ELR (cell line): ENCODE measurements around the gene RSPO3.
A peak's percentile ranks its signal among the peaks of the same experiment; 100 is the strongest.
"Not testable (repeated sequence)": the region's sequence is repeated elsewhere in the genome, so short reads cannot be mapped to it uniquely, and the experiment has no call there.

ENCODE experiments used
- DNase-seq: peaks from one replicate; pipeline ENCODE4 v3.0.0-alpha.2; 2015; ENCODE audit warnings: low read depth

The RSPO3 gene

GRCh38 chr6:127205036-127205435 lies 86.6 kb downstream of the RSPO3 start:
- DNase-seq, result no peak

- peak; percentile 27 for DNase-seq
Measured at GRCh38 chr6:127206531-127207095, 88.1 kb downstream of the RSPO3 start.

GRCh38 chr6:127207591-127208120 lies 89.2 kb downstream of the RSPO3 start:
- DNase-seq, result peak; percentile 56

GRCh38 chr6:127210725-127211124 lies 92.3 kb downstream of the RSPO3 start:
- no peak for DNase-seq

DNA sequence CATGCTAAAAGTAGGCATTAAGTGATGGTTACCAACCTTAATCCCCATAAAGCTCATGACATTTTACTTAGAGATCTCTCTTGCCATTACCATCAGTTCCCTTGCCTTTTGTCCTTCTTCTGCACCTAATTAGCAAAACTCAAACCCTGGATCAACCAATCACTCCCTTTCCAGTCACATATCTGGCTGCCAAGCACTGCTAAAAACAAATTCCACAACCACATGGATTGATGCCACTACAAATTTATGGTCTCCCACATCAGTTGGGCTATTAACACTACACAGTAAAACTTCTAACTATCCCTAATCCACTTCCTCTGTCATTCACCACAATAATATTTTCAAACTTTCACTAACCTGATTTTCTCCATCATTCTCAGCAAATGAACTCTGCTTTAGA lies 93.9 kb downstream of the RSPO3 start:
- DNase-seq, result no peak

DNA sequence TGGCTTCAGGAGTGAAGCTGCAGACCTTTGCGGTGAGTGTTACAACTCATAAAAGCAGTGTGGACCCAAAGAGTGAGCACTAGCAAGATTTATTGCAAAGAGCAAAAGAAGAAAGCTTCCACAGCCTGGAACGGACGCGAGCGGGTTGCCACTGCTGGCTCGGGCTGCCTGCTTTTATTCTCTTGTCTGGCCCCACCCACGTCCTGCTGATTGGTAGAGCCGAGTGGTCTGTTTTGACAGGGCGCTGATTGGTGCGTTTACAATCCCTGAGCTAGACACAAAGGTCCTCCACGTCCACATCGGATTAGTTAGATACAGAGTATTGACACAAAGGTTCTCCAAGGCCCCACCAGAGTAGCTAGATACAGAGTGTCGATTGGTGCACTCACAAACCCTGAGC lies 95.6 kb downstream of the RSPO3 start:
- not testable (repeated sequence) for DNase-seq

- not testable (repeated sequence) for DNase-seq
Measured at GRCh38 chr6:127214531-127214930, 96.1 kb downstream of the RSPO3 start.

DNA sequence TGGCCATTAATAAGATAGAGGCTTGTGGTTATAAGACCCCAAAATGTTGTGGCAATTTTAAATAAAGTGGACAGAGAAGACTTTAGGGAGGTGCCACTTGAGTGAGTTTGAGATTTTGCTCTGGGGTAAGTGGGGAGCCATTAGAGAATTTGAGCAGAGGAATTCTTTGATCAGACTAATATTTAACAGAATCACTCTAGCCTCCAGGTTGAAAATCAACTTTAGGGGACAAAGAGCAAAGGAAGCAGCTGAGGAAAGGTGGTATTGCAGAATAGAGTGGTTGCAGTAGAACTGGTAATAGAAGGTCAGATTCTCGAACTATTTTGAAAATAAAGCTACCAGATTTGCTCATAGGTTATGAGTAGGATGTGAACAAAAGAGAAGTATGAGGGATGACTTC lies 97.5 kb downstream of the RSPO3 start:
- DNase-seq, result no peak

DNA sequence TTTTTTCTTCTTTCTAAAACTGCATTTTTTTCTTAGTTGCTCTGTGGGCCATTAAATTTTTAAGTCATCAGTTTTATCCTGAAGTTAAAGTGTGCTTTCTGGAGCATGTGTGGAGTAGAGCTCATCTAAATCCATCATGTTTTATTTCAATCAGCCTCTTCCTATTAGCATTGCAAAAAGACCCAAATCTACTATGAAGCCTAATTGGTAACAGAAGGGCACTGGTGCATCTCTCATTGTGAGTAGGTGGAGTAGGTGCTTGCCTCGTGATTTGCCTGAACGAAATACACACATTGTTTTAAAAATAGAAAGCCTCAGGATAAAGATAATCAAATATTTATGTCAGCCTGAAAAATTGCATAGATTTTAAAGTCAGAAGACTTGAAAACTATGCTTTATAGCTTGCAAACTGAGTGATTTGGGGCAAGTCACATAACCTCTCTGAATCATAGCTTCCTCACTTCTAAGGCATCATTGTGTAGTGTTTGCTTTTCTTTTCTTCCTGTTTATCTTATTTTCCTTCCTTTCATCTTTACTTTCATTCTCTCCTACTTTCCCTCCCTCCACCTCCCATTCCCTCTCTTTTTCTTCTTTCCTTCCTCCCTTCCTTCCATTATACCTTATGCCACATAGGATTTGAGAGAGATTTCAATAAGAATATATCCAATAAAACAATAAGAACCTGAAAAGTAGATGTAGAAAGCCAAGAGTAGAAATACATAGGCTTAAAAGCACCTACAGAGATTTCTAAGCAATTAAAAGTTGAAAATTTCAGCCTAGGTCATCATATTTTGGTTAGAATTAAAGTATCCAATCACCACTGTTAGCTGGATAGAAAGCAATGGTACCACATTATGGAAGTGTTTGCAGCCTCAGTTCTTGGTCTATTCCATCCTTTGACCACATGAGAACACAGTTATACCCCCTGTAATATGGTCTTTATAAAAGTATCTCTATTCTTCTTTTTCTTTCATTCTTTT lies 98.6 kb downstream of the RSPO3 start:
- DNase-seq, result no peak

DNA sequence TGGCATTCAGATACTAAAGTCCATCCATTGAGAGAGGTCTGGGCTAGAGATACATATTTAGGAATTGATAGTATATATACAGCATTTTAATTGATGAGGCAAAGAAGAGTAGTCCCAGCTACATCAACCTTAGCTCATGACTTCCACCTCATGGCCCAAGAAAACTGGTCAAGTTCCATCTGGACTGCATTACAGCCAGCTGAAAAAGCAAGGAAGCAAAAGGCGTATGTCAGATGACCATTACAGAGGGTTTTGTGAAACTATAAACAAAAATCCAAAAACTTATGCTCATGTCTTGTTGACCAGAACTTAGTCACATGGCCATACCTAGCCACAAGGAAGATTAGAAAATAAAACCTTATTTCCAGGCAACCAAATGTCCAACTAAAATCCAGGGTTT lies 101.4 kb downstream of the RSPO3 start:
- DNase-seq, result no peak

- DNase-seq, result no peak
Measured at GRCh38 chr6:127221201-127221600, 102.7 kb downstream of the RSPO3 start.

DNA sequence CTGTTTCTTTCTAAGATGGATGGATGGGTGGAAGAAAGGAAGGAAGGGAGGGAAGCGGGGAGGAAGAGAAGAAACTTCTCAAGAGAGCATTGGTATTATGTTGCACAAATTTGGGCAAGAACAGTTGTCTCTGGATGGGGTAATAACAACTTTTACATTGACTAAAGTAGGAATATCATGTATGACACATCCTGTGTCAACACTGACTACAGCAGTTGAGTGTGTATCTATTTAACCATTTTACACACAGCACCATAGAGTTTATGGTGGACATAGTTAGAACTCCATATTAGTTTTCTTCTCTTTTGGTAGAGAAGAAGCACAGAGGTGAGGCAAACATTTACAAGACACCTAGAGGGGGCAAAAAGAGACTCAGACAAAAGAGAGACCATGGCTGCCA lies 103.9 kb downstream of the RSPO3 start:
- no peak for DNase-seq

DNA sequence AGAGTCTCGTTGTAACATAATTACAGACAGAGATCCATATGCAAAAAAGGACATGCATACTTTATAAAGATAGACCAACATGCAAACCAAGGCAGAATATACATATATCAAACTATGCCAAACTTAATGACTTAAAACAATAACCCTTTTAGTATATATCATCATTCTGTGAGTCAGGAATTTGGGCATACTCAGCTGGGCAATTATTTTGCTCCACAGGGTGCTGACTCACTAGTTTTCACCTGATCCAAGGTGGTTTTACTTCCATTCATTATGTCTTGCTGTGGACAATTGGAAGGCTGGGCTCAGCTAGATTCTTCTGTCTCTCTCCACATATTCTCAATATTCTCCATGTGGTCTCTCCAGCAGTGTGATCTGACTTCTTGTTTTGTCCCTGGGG lies 107.0 kb downstream of the RSPO3 start:
- DNase-seq, result no peak

DNA sequence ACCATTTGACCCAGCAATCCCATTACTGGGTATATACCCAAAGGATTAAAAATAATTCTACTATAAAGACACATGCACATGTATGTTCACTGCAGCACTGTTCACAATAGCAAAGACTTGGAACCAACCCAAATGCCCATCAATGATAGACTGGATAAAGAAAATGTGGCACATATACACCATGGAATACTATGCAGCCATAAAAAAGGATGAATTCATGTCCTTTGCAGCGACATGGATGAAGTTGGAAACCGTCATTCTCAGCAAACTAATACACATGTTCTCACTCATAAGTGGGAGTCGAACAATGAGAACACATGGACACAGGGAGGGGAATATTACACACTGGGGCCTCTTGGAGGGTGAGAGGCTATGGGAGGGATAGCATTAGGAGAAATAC lies 115.3 kb downstream of the RSPO3 start:
- not testable (repeated sequence) for DNase-seq

DNA sequence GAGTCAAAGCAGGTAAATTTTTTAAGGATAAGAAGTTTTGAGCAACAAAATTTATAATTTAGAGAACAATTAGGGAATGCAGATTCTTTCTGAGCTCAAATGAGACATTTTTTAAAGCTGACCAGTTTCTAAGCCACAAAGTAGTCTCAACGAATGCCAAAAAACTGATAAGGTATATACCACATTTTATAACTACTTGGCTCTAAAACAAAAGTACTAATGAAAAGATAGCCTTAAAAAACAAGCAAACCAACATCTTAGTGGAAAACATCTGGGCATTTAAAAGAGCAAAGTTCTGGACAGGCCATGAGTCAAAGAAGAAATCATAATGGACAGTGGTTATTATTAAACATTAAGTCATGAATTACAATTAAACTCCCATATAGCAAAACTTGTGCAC lies 125.0 kb downstream of the RSPO3 start:
- DNase-seq, result no peak
